IMR-90 (cell line): Measurements from ENCODE around the gene AP3B1. TPM values are rescaled to one million over a fixed set of nuclear protein-coding genes. Genes with fewer than 3 reads are reported as not detected.

Experiments
- ATAC-seq: fragments of 200-7000 bp; cut with Tn5 transposase; 2 replicates; pipeline ENCODE4 v1.9.1; 2020; ENCODE audit warnings: low read depth, mild to moderate bottlenecking, moderate library complexity
- BruUV-seq: library from RNA; stranded (reverse); fragments of 400-500 nt; replicated peaks from 2 replicates; lab custom pipeline; 2021; lab: Mats Ljungman, UMichigan
- CTCF ChIA-PET: fragments of 300-600 bp; formaldehyde crosslinking; extraction: SDS; loops from one replicate; lab custom pipeline; 2021; ENCODE audit warnings: antibody characterized with exemption; lab: Yijun Ruan, JAX
- POLR2A ChIA-PET: fragments of 300-600 bp; sonication (Branson Sonifier 250); formaldehyde crosslinking; loops from one replicate; lab custom pipeline; 2022; ENCODE audit warnings: antibody characterized with exemption; ENCODE audit not compliant: unreplicated experiment; lab: Charles Lee
- DNase-seq: peaks from one replicate; pipeline ENCODE4 v3.0.0; 2013
- H2AFZ ChIP-seq: replicated peaks from 2 replicates; pipeline ENCODE3; 2013; ENCODE audit warnings: low read length, mild to moderate bottlenecking; ENCODE audit not compliant: poor library complexity
- H2AK5ac ChIP-seq: 2 replicates; pipeline ENCODE4 v1.6.1; 2013; ENCODE audit warnings: low read depth, low read length, inconsistent platforms
- H2AK9ac ChIP-seq: replicated peaks from 2 replicates; pipeline ENCODE3; 2013; ENCODE audit warnings: mild to moderate bottlenecking, low read depth, low read length, moderate library complexity; ENCODE audit not compliant: poor library complexity
- H2BK120ac ChIP-seq: 2 replicates; pipeline ENCODE4 v1.6.1; 2013; ENCODE audit warnings: low read depth, low read length, inconsistent platforms
- H2BK15ac ChIP-seq: 3 replicates; pipeline ENCODE4 v1.6.1; 2013; ENCODE audit warnings: low read depth, low read length, inconsistent platforms
- H2BK20ac ChIP-seq: 2 replicates; pipeline ENCODE4 v1.6.1; 2013; ENCODE audit warnings: low read depth, mild to moderate bottlenecking, inconsistent platforms, low read length, moderate library complexity
- H2BK5ac ChIP-seq: 2 replicates; pipeline ENCODE4 v1.6.1; 2013; ENCODE audit warnings: mild to moderate bottlenecking, low read depth, low read length, inconsistent platforms; ENCODE audit not compliant: poor library complexity, severe bottlenecking
- H3K14ac ChIP-seq: replicated peaks from 2 replicates; pipeline ENCODE4 v1.6.1; 2013; ENCODE audit warnings: low read depth, low read length, inconsistent platforms
- H3K18ac ChIP-seq: 2 replicates; pipeline ENCODE4 v1.6.1; 2013; ENCODE audit warnings: low read depth, low read length, control low read depth
- H3K23ac ChIP-seq: 2 replicates; pipeline ENCODE4 v1.6.1; 2013; ENCODE audit warnings: low read depth, low read length, inconsistent platforms
- H3K27ac ChIP-seq: 2 replicates; pipeline ENCODE4 v1.5.1; 2013; ENCODE audit warnings: mild to moderate bottlenecking, control low read depth, low read length; ENCODE audit not compliant: insufficient read depth
- H3K27me3 ChIP-seq: 2 replicates; pipeline ENCODE4 v1.6.1; 2013; ENCODE audit warnings: low read length; ENCODE audit not compliant: control insufficient read depth, insufficient read depth
- H3K36me3 ChIP-seq: 2 replicates; pipeline ENCODE4 v1.6.1; 2013; ENCODE audit warnings: low read length, mixed read lengths; ENCODE audit not compliant: control insufficient read depth, insufficient read depth
- H3K4ac ChIP-seq: 2 replicates; pipeline ENCODE4 v1.6.1; 2013; ENCODE audit warnings: low read depth, low read length, inconsistent platforms
- H3K4me1 ChIP-seq: 2 replicates; pipeline ENCODE4 v1.6.1; 2013; ENCODE audit warnings: low read length, mixed read lengths; ENCODE audit not compliant: control insufficient read depth, insufficient read depth
- H3K4me2 ChIP-seq: 2 replicates; pipeline ENCODE4 v1.6.1; 2013; ENCODE audit warnings: low read depth, mild to moderate bottlenecking, control low read depth, low read length, moderate library complexity
- H3K4me3 ChIP-seq: 2 replicates; pipeline ENCODE4 v1.5.1; 2013; ENCODE audit warnings: low read depth, mild to moderate bottlenecking, control low read depth, low read length, moderate library complexity; ENCODE audit not compliant: insufficient read depth
- H3K56ac ChIP-seq: 2 replicates; pipeline ENCODE4 v1.6.1; 2013; ENCODE audit warnings: low read length, inconsistent platforms; ENCODE audit not compliant: insufficient read depth; ENCODE audit errors: extremely low read depth
- H3K79me1 ChIP-seq, 2 experiments: 2 replicates each; pipeline ENCODE4 v1.6.1; 2013; ENCODE audit warnings: low read length in 2 of 2, inconsistent platforms in 1 of 2, low read depth in 1 of 2
- H3K9ac ChIP-seq: 2 replicates; pipeline ENCODE4 v1.6.1; 2013; ENCODE audit warnings: low read depth, low read length, control low read depth
- H3K9me1 ChIP-seq: 2 replicates; pipeline ENCODE4 v1.6.1; 2013; ENCODE audit warnings: low read length, inconsistent platforms; ENCODE audit not compliant: insufficient read depth
- H3K9me3 ChIP-seq: 2 replicates; pipeline ENCODE4 v1.6.1; 2013; ENCODE audit warnings: low read length; ENCODE audit not compliant: control insufficient read depth, insufficient read depth
- H4K20me1 ChIP-seq: 2 replicates; pipeline ENCODE4 v1.6.1; 2013; ENCODE audit warnings: low read length, inconsistent platforms; ENCODE audit not compliant: insufficient read depth
- H4K5ac ChIP-seq: 2 replicates; pipeline ENCODE4 v1.6.1; 2013; ENCODE audit warnings: mild to moderate bottlenecking, low read depth, low read length, control low read depth
- H4K8ac ChIP-seq, 2 experiments: 2 replicates each; pipeline ENCODE4 v1.6.1; 2013; ENCODE audit warnings: low read depth in 2 of 2, low read length in 2 of 2, control low read depth in 1 of 2, inconsistent platforms in 1 of 2
- H4K91ac ChIP-seq: 2 replicates; pipeline ENCODE4 v1.6.1; 2013; ENCODE audit warnings: low read depth, low read length, inconsistent platforms; ENCODE audit not compliant: insufficient read depth
- BHLHE40 ChIP-seq: fragments of 150-350 bp; IDR thresholded peaks from 2 replicates; pipeline ENCODE4 v1.6.1; 2016; ENCODE audit warnings: mild to moderate bottlenecking, low read depth, low read length
- CEBPB ChIP-seq: IDR thresholded peaks from 2 replicates; pipeline ENCODE4 v1.6.1; 2012; ENCODE audit warnings: low read depth, low read length, improper control_type of control experiment
- FOS ChIP-seq: fragments of 150-350 bp; IDR thresholded peaks from 2 replicates; pipeline ENCODE4 v1.6.1; 2016; ENCODE audit warnings: low read depth, low read length
- MAFK ChIP-seq: IDR thresholded peaks from 2 replicates; pipeline ENCODE4 v1.6.1; 2012; ENCODE audit warnings: low read depth, low read length, improper control_type of control experiment
- MAZ ChIP-seq: IDR thresholded peaks from 2 replicates; pipeline ENCODE4 v1.6.1; 2012; ENCODE audit warnings: low read depth, mild to moderate bottlenecking, low read length, improper control_type of control experiment, moderate library complexity, borderline replicate concordance
- MXI1 ChIP-seq: IDR thresholded peaks from 2 replicates; pipeline ENCODE4 v1.6.1; 2012; ENCODE audit warnings: low read depth, mild to moderate bottlenecking, low read length, moderate library complexity, borderline replicate concordance
- NFE2L2 ChIP-seq: fragments of 150-350 bp; IDR thresholded peaks from 2 replicates; pipeline ENCODE4 v1.6.1; 2016; ENCODE audit warnings: low read depth, mild to moderate bottlenecking, low read length
- RAD21 ChIP-seq: IDR thresholded peaks from 2 replicates; pipeline ENCODE4 v1.6.1; 2012; ENCODE audit warnings: low read length, improper control_type of control experiment
- RCOR1 ChIP-seq: IDR thresholded peaks from 2 replicates; pipeline ENCODE4 v1.6.1; 2012; ENCODE audit warnings: mild to moderate bottlenecking, low read length, improper control_type of control experiment; ENCODE audit not compliant: insufficient replicate concordance
- RFX5 ChIP-seq: IDR thresholded peaks from 2 replicates; pipeline ENCODE4 v1.8.0; 2012; ENCODE audit warnings: low read depth, mild to moderate bottlenecking, low read length, moderate library complexity
- WGBS, 2 experiments: methylation state at CpG; one replicate each; pipeline versions ENCODE4 v1.1.5 to v1.1.7; 2013; ENCODE audit warnings: missing lambda C conversion rate in 2 of 2; ENCODE audit not compliant: insufficient read length in 1 of 2; ENCODE audit errors: extremely low coverage in 2 of 2; 5-methylcytosine and 5-hydroxymethylcytosine counted together
- dilution Hi-C: fragments of 300-500 bp; cut with HindIII; formaldehyde crosslinking; loops from one replicate; pipeline ENCODE4 v1.14.3; 2018; ENCODE audit warnings: low sequenced_read_pairs; ENCODE audit not compliant: unreplicated experiment
- in situ Hi-C: fragments of 300-500 bp; cut with MboI; formaldehyde crosslinking; loops from 3 replicates; pipeline ENCODE4 v1.14.3; 2019; ENCODE audit warnings: low sequenced_read_pairs, inconsistent platforms, mixed read lengths
- intact Hi-C: fragments of 100-400 bp; cut with micrococcal nuclease; formaldehyde crosslinking; loops from 2 replicates; pipeline ENCODE4 v1.10.0; 2022
- polyA plus RNA-seq, 3 experiments: library from polyadenylated mRNA; depleted of rRNA; stranded (reverse); fragments of >200 nt; gene quantifications; 2 replicates each; pipeline ENCODE4 v1.2.3, GENCODE V29; 2012; ENCODE audit warnings: low replicate concordance in 1 of 3
- total RNA-seq: library from RNA; depleted of rRNA; stranded (reverse); fragments of >200 nt; gene quantifications from 2 replicates; pipeline ENCODE4 v1.2.3, GENCODE V29; 2012
- TF ChIP-seq, protein P1 (sequence below): fragments of 150-350 bp; IDR thresholded peaks from 2 replicates; pipeline ENCODE4 v1.6.1; 2017; ENCODE audit warnings: mild to moderate bottlenecking, antibody characterized with exemption, low read length, low read depth
- TF ChIP-seq, protein P2 (sequence below): conservative IDR thresholded peaks from 2 replicates; pipeline ENCODE4 v1.5.1; 2012; ENCODE audit warnings: mild to moderate bottlenecking, low read depth, low read length, improper control_type of control experiment

The AP3B1 gene
- total and polyA plus RNA-seq, 2 of the 4 experiments (the other 2 are of a cell fraction): 33.1 to 59.0 TPM

DNA sequence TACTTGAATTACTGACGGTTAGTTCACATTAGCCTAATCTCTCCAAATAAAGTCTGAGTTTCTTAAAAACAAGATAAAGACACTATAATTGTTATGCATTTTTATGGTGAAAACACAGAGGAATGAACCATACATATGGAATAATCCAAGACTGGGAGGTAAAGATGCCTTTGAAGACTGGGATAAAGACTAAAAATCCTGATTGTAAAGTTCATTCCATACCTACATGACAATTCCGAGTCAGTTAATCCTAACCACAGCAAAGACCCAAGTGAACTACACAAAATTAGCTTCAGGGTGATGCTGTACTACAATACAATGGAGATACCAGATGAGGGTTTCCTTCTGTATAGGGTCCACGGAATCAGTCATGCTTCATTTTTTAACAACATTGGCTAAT, 6.3 kb downstream of the AP3B1 start:
- Histone ChIP-seq H3K4me2 (peak overlapping the region; percentile 32; the same call in 1 of the 2 replicates), H3K4me1 (peaks cover 3% of the 10 kb centered on the region), H3K18ac (no peak overlapping the region), H3K23ac (peak overlapping the region; percentile 1; the same call in 1 of the 2 replicates), H2AFZ (no peak overlapping the region), H3K79me1 (peaks cover 22 to 59% of the 10 kb centered on the region in 2 experiments), H3K56ac (no peak overlapping the region), H2AK5ac (no peak overlapping the region), H2BK20ac (no peak overlapping the region), H4K20me1 (peaks cover 34% of the 10 kb centered on the region; the same call in 1 of the 2 replicates), H3K14ac (0 out of 2 replicates have a peak overlapping the region, but pooled peaks have one; percentile 12), H4K5ac (no peak overlapping the region), H3K27ac (no peak overlapping the region), H4K8ac (no peak overlapping the region), H2AK9ac (no peak overlapping the region), H3K9ac (no peak overlapping the region), H3K4ac (no peak overlapping the region), H3K9me1 (peaks cover 4% of the 10 kb centered on the region; the same call in 1 of the 2 replicates), H2BK15ac (no peak overlapping the region), H3K27me3 (no peaks in the 10 kb centered on the region), H2BK5ac (peak overlapping the region; percentile 67), H4K91ac (no peak overlapping the region), H3K9me3 (no peaks in the 10 kb centered on the region), H2BK120ac (0 out of 2 replicates have a peak overlapping the region, but pooled peaks have one; percentile 35), H3K4me3 (no peak overlapping the region), H3K36me3 (no peaks in the 10 kb centered on the region; the same call in 1 of the 2 replicates)
- peak; percentile 33 for DNase-seq
- in situ Hi-C loops (no loop called here), intact Hi-C loops (no loop called here), dilution Hi-C loops (no loop called here)
- TF ChIP-seq MAZ (no peak), CEBPB (no peak), MAFK (no peak), RAD21 (no peak), RFX5 (no peak), RCOR1 (no peak), BHLHE40 (no peak), NFE2L2 (no peak), MXI1 (no peak), FOS (no peak)
- TF ChIP-seq, protein P1, sequence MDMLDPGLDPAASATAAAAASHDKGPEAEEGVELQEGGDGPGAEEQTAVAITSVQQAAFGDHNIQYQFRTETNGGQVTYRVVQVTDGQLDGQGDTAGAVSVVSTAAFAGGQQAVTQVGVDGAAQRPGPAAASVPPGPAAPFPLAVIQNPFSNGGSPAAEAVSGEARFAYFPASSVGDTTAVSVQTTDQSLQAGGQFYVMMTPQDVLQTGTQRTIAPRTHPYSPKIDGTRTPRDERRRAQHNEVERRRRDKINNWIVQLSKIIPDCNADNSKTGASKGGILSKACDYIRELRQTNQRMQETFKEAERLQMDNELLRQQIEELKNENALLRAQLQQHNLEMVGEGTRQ: no peak
- TF ChIP-seq, protein P2, sequence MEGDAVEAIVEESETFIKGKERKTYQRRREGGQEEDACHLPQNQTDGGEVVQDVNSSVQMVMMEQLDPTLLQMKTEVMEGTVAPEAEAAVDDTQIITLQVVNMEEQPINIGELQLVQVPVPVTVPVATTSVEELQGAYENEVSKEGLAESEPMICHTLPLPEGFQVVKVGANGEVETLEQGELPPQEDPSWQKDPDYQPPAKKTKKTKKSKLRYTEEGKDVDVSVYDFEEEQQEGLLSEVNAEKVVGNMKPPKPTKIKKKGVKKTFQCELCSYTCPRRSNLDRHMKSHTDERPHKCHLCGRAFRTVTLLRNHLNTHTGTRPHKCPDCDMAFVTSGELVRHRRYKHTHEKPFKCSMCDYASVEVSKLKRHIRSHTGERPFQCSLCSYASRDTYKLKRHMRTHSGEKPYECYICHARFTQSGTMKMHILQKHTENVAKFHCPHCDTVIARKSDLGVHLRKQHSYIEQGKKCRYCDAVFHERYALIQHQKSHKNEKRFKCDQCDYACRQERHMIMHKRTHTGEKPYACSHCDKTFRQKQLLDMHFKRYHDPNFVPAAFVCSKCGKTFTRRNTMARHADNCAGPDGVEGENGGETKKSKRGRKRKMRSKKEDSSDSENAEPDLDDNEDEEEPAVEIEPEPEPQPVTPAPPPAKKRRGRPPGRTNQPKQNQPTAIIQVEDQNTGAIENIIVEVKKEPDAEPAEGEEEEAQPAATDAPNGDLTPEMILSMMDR: no peak
- BruUV-seq: no TSS peak
- ATAC-seq: peak; percentile 36
- WGBS, 2 experiments: no CpG with 5 or more reads among the region's 3 CpGs
- POLR2A ChIA-PET: no interaction called here
- CTCF ChIA-PET: no interaction called here
